Measurements from ENCODE around the gene BCAS3.

Gene BCAS3

GRCh38 chr17:61167075-61167474 is 489.4 kb downstream of the BCAS3 start:
- H4K20me1 ChIP-seq (ENCODE audit: insufficient read depth, low read length), result no peaks in the 10 kb centered on the region
- H3K9me3 ChIP-seq (ENCODE audit: low read length), result no peaks in the 10 kb centered on the region
- H3K79me2 ChIP-seq (ENCODE audit: insufficient read depth, low read length), result no peaks in the 10 kb centered on the region
- H3K9ac ChIP-seq (ENCODE audit: low read length), result no peak overlapping the region
- no peak for TF ChIP-seq EZH2 (IDR thresholded peaks at IDR 0.05; ENCODE audit: borderline replicate concordance, low read length)
- TF ChIP-seq CTCF (IDR thresholded peaks at IDR 0.05; ENCODE audit: low read length), result no peak
- H3K9me2 ChIP-seq (ENCODE audit: low read depth, low read length), result no peaks in the 10 kb centered on the region
- no peak overlapping the region for H3K4me2 ChIP-seq (ENCODE audit: low read length)
- H3K4me1 ChIP-seq (ENCODE audit: insufficient read depth, low read length, severe bottlenecking), result no peaks in the 10 kb centered on the region
- no peak overlapping the region for H2AFZ ChIP-seq (ENCODE audit: low read length)
- H3K36me3 ChIP-seq (ENCODE audit: insufficient read depth, low read length), result peaks cover 4% of the 10 kb centered on the region; the same call in 1 of the 2 replicates
- no peaks in the 10 kb centered on the region for H3F3A ChIP-seq (ENCODE audit: insufficient read depth, low read length)
- no peak overlapping the region for H3K4me3 ChIP-seq (ENCODE audit: low read depth, low read length, poor library complexity, severe bottlenecking)
- no peaks in the 10 kb centered on the region for H3K27me3 ChIP-seq (ENCODE audit: insufficient read depth, low read length)
- H3K27ac ChIP-seq (ENCODE audit: low read depth, low read length, poor library complexity, severe bottlenecking), result no peak overlapping the region

- H3K36me3 ChIP-seq (ENCODE audit: insufficient read depth, low read length), result peaks cover 4% of the 10 kb centered on the region; the same call in 1 of the 2 replicates
- TF ChIP-seq EZH2 (IDR thresholded peaks at IDR 0.05; ENCODE audit: borderline replicate concordance, low read length) (no peak), CTCF (IDR thresholded peaks at IDR 0.05; ENCODE audit: low read length) (no peak)
- no peaks in the 10 kb centered on the region for H3K27me3 ChIP-seq (ENCODE audit: insufficient read depth, low read length)
- H2AFZ ChIP-seq (ENCODE audit: low read length), result no peak overlapping the region
- no peaks in the 10 kb centered on the region for H3K9me3 ChIP-seq (ENCODE audit: low read length)
- no peaks in the 10 kb centered on the region for H3K9me2 ChIP-seq (ENCODE audit: low read depth, low read length)
- no peak overlapping the region for H3K9ac ChIP-seq (ENCODE audit: low read length)
- no peak overlapping the region for H3K4me2 ChIP-seq (ENCODE audit: low read length)
- no peaks in the 10 kb centered on the region for H3F3A ChIP-seq (ENCODE audit: insufficient read depth, low read length)
- H3K79me2 ChIP-seq (ENCODE audit: insufficient read depth, low read length), result no peaks in the 10 kb centered on the region
- no peak overlapping the region for H3K27ac ChIP-seq (ENCODE audit: low read depth, low read length, poor library complexity, severe bottlenecking)
- no peak overlapping the region for H3K4me3 ChIP-seq (ENCODE audit: low read depth, low read length, poor library complexity, severe bottlenecking)
- no peaks in the 10 kb centered on the region for H3K4me1 ChIP-seq (ENCODE audit: insufficient read depth, low read length, severe bottlenecking)
- H4K20me1 ChIP-seq (ENCODE audit: insufficient read depth, low read length), result no peaks in the 10 kb centered on the region
These were observed 490.9 kb downstream of the BCAS3 start for GRCh38 chr17:61168506-61168905.

- Histone ChIP-seq H3K9me2 (ENCODE audit: low read depth, low read length) (no peaks in the 10 kb centered on the region; the same call in 1 of the 2 replicates), H3K36me3 (ENCODE audit: insufficient read depth, low read length) (peaks cover 4% of the 10 kb centered on the region; the same call in 1 of the 2 replicates), H3K9me3 (ENCODE audit: low read length) (no peaks in the 10 kb centered on the region), H3K9ac (ENCODE audit: low read length) (no peak overlapping the region), H2AFZ (ENCODE audit: low read length) (no peak overlapping the region), H3K4me3 (ENCODE audit: low read depth, low read length, poor library complexity, severe bottlenecking) (no peak overlapping the region), H4K20me1 (ENCODE audit: insufficient read depth, low read length) (no peaks in the 10 kb centered on the region), H3K4me1 (ENCODE audit: insufficient read depth, low read length, severe bottlenecking) (no peaks in the 10 kb centered on the region), H3K79me2 (ENCODE audit: insufficient read depth, low read length) (no peaks in the 10 kb centered on the region), H3K4me2 (ENCODE audit: low read length) (no peak overlapping the region), H3F3A (ENCODE audit: insufficient read depth, low read length) (no peaks in the 10 kb centered on the region), H3K27me3 (ENCODE audit: insufficient read depth, low read length) (no peaks in the 10 kb centered on the region), H3K27ac (ENCODE audit: low read depth, low read length, poor library complexity, severe bottlenecking) (no peak overlapping the region)
- TF ChIP-seq CTCF (IDR thresholded peaks at IDR 0.05; ENCODE audit: low read length) (no peak), EZH2 (IDR thresholded peaks at IDR 0.05; ENCODE audit: borderline replicate concordance, low read length) (no peak)
These were observed 496.7 kb downstream of the BCAS3 start for GRCh38 chr17:61174310-61174709.

Data from OCI-LY1 (cell line).